IMR-90 (cell line): Measurements from ENCODE around the gene NDOR1. TPM values are rescaled to one million over a fixed set of nuclear protein-coding genes. Genes with fewer than 3 reads are reported as not detected.

Experiments used
- ATAC-seq: fragments of 200-7000 bp; cut with Tn5 transposase; 2 replicates; pipeline ENCODE4 v1.9.1; 2020; ENCODE audit warnings: low read depth, mild to moderate bottlenecking, moderate library complexity
- BruUV-seq: library from RNA; stranded (reverse); fragments of 400-500 nt; replicated peaks from 2 replicates; lab custom pipeline; 2021; lab: Mats Ljungman, UMichigan
- CTCF ChIA-PET: fragments of 300-600 bp; formaldehyde crosslinking; extraction: SDS; loops from one replicate; lab custom pipeline; 2021; ENCODE audit warnings: antibody characterized with exemption; lab: Yijun Ruan, JAX
- POLR2A ChIA-PET: fragments of 300-600 bp; sonication (Branson Sonifier 250); formaldehyde crosslinking; loops from one replicate; lab custom pipeline; 2022; ENCODE audit warnings: antibody characterized with exemption; ENCODE audit not compliant: unreplicated experiment; lab: Charles Lee
- DNase-seq: peaks from one replicate; pipeline ENCODE4 v3.0.0; 2013
- H2AFZ ChIP-seq: replicated peaks from 2 replicates; pipeline ENCODE3; 2013; ENCODE audit warnings: low read length, mild to moderate bottlenecking; ENCODE audit not compliant: poor library complexity
- H2AK5ac ChIP-seq: 2 replicates; pipeline ENCODE4 v1.6.1; 2013; ENCODE audit warnings: low read depth, low read length, inconsistent platforms
- H2AK9ac ChIP-seq: replicated peaks from 2 replicates; pipeline ENCODE3; 2013; ENCODE audit warnings: mild to moderate bottlenecking, low read depth, low read length, moderate library complexity; ENCODE audit not compliant: poor library complexity
- H2BK120ac ChIP-seq: 2 replicates; pipeline ENCODE4 v1.6.1; 2013; ENCODE audit warnings: low read depth, low read length, inconsistent platforms
- H2BK15ac ChIP-seq: 3 replicates; pipeline ENCODE4 v1.6.1; 2013; ENCODE audit warnings: low read depth, low read length, inconsistent platforms
- H2BK20ac ChIP-seq: 2 replicates; pipeline ENCODE4 v1.6.1; 2013; ENCODE audit warnings: low read depth, mild to moderate bottlenecking, inconsistent platforms, low read length, moderate library complexity
- H2BK5ac ChIP-seq: 2 replicates; pipeline ENCODE4 v1.6.1; 2013; ENCODE audit warnings: mild to moderate bottlenecking, low read depth, low read length, inconsistent platforms; ENCODE audit not compliant: poor library complexity, severe bottlenecking
- H3K14ac ChIP-seq: replicated peaks from 2 replicates; pipeline ENCODE4 v1.6.1; 2013; ENCODE audit warnings: low read depth, low read length, inconsistent platforms
- H3K18ac ChIP-seq: 2 replicates; pipeline ENCODE4 v1.6.1; 2013; ENCODE audit warnings: low read depth, low read length, control low read depth
- H3K23ac ChIP-seq: 2 replicates; pipeline ENCODE4 v1.6.1; 2013; ENCODE audit warnings: low read depth, low read length, inconsistent platforms
- H3K27ac ChIP-seq: 2 replicates; pipeline ENCODE4 v1.5.1; 2013; ENCODE audit warnings: mild to moderate bottlenecking, control low read depth, low read length; ENCODE audit not compliant: insufficient read depth
- H3K27me3 ChIP-seq: 2 replicates; pipeline ENCODE4 v1.6.1; 2013; ENCODE audit warnings: low read length; ENCODE audit not compliant: control insufficient read depth, insufficient read depth
- H3K36me3 ChIP-seq: 2 replicates; pipeline ENCODE4 v1.6.1; 2013; ENCODE audit warnings: low read length, mixed read lengths; ENCODE audit not compliant: control insufficient read depth, insufficient read depth
- H3K4ac ChIP-seq: 2 replicates; pipeline ENCODE4 v1.6.1; 2013; ENCODE audit warnings: low read depth, low read length, inconsistent platforms
- H3K4me1 ChIP-seq: 2 replicates; pipeline ENCODE4 v1.6.1; 2013; ENCODE audit warnings: low read length, mixed read lengths; ENCODE audit not compliant: control insufficient read depth, insufficient read depth
- H3K4me2 ChIP-seq: 2 replicates; pipeline ENCODE4 v1.6.1; 2013; ENCODE audit warnings: low read depth, mild to moderate bottlenecking, control low read depth, low read length, moderate library complexity
- H3K4me3 ChIP-seq: 2 replicates; pipeline ENCODE4 v1.5.1; 2013; ENCODE audit warnings: low read depth, mild to moderate bottlenecking, control low read depth, low read length, moderate library complexity; ENCODE audit not compliant: insufficient read depth
- H3K56ac ChIP-seq: 2 replicates; pipeline ENCODE4 v1.6.1; 2013; ENCODE audit warnings: low read length, inconsistent platforms; ENCODE audit not compliant: insufficient read depth; ENCODE audit errors: extremely low read depth
- H3K79me1 ChIP-seq, 2 experiments: 2 replicates each; pipeline ENCODE4 v1.6.1; 2013; ENCODE audit warnings: low read length in 2 of 2, inconsistent platforms in 1 of 2, low read depth in 1 of 2
- H3K9ac ChIP-seq: 2 replicates; pipeline ENCODE4 v1.6.1; 2013; ENCODE audit warnings: low read depth, low read length, control low read depth
- H3K9me1 ChIP-seq: 2 replicates; pipeline ENCODE4 v1.6.1; 2013; ENCODE audit warnings: low read length, inconsistent platforms; ENCODE audit not compliant: insufficient read depth
- H3K9me3 ChIP-seq: 2 replicates; pipeline ENCODE4 v1.6.1; 2013; ENCODE audit warnings: low read length; ENCODE audit not compliant: control insufficient read depth, insufficient read depth
- H4K20me1 ChIP-seq: 2 replicates; pipeline ENCODE4 v1.6.1; 2013; ENCODE audit warnings: low read length, inconsistent platforms; ENCODE audit not compliant: insufficient read depth
- H4K5ac ChIP-seq: 2 replicates; pipeline ENCODE4 v1.6.1; 2013; ENCODE audit warnings: mild to moderate bottlenecking, low read depth, low read length, control low read depth
- H4K8ac ChIP-seq, 2 experiments: 2 replicates each; pipeline ENCODE4 v1.6.1; 2013; ENCODE audit warnings: low read depth in 2 of 2, low read length in 2 of 2, control low read depth in 1 of 2, inconsistent platforms in 1 of 2
- H4K91ac ChIP-seq: 2 replicates; pipeline ENCODE4 v1.6.1; 2013; ENCODE audit warnings: low read depth, low read length, inconsistent platforms; ENCODE audit not compliant: insufficient read depth
- CHD1 ChIP-seq: IDR thresholded peaks from 2 replicates; pipeline ENCODE4 v1.6.1; 2012; ENCODE audit warnings: low read depth, low read length, improper control_type of control experiment
- WGBS, 2 experiments: methylation state at CpG; one replicate each; pipeline versions ENCODE4 v1.1.5 to v1.1.7; 2013; ENCODE audit warnings: missing lambda C conversion rate in 2 of 2; ENCODE audit not compliant: insufficient read length in 1 of 2; ENCODE audit errors: extremely low coverage in 2 of 2; 5-methylcytosine and 5-hydroxymethylcytosine counted together
- dilution Hi-C: fragments of 300-500 bp; cut with HindIII; formaldehyde crosslinking; loops from one replicate; pipeline ENCODE4 v1.14.3; 2018; ENCODE audit warnings: low sequenced_read_pairs; ENCODE audit not compliant: unreplicated experiment
- in situ Hi-C: fragments of 300-500 bp; cut with MboI; formaldehyde crosslinking; loops from 3 replicates; pipeline ENCODE4 v1.14.3; 2019; ENCODE audit warnings: low sequenced_read_pairs, inconsistent platforms, mixed read lengths
- intact Hi-C: fragments of 100-400 bp; cut with micrococcal nuclease; formaldehyde crosslinking; loops from 2 replicates; pipeline ENCODE4 v1.10.0; 2022
- polyA plus RNA-seq, 3 experiments: library from polyadenylated mRNA; depleted of rRNA; stranded (reverse); fragments of >200 nt; gene quantifications; 2 replicates each; pipeline ENCODE4 v1.2.3, GENCODE V29; 2012; ENCODE audit warnings: low replicate concordance in 1 of 3
- total RNA-seq: library from RNA; depleted of rRNA; stranded (reverse); fragments of >200 nt; gene quantifications from 2 replicates; pipeline ENCODE4 v1.2.3, GENCODE V29; 2012

The NDOR1 gene
- total and polyA plus RNA-seq, 2 of the 4 experiments (the other 2 are of a cell fraction), result 0.90 to 10.6 TPM

DNA sequence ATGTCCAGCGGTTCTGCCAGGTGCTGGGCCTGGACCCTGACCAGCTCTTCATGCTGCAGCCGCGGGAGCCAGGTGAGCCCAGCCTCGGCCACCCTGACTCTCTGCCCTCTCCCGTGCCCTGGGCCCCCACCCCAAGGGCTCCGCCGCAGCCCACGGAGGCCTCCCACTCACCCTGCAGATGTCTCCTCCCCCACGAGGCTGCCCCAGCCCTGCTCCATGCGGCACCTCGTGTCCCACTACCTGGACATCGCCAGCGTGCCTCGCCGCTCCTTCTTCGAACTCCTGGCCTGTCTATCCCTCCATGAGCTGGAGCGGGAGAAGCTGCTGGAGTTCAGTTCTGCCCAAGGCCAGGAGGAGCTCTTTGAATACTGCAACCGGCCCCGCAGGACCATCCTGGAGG lies 9.1 kb downstream of the NDOR1 start:
- Histone ChIP-seq H3K23ac (no peak overlapping the region), H3K9me1 (peaks cover 3% of the 10 kb centered on the region; the same call in 1 of the 2 replicates), H3K4ac (no peak overlapping the region), H3K4me1 (peaks cover 6% of the 10 kb centered on the region), H3K14ac (no peak overlapping the region), H3K18ac (no peak overlapping the region), H2AK9ac (no peak overlapping the region), H3K56ac (no peak overlapping the region), H2AK5ac (no peak overlapping the region), H4K91ac (no peak overlapping the region), H2BK120ac (no peak overlapping the region), H4K5ac (no peak overlapping the region), H2BK15ac (no peak overlapping the region), H3K4me2 (no peak overlapping the region), H3K9me3 (no peaks in the 10 kb centered on the region), H4K8ac (no peak overlapping the region), H3K27ac (no peak overlapping the region), H3K79me1 (peaks cover 0 to 6% of the 10 kb centered on the region in 2 experiments; a peak in 1 of 4 replicates), H4K20me1 (no peaks in the 10 kb centered on the region), H2AFZ (no peak overlapping the region), H3K9ac (no peak overlapping the region), H3K36me3 (peaks cover 19% of the 10 kb centered on the region), H2BK5ac (no peak overlapping the region), H3K4me3 (no peak overlapping the region), H3K27me3 (no peaks in the 10 kb centered on the region), H2BK20ac (no peak overlapping the region)
- ATAC-seq (no peak), DNase-seq (no peak)
- no TSS peak for BruUV-seq
- POLR2A ChIA-PET, result no interaction called here
- dilution Hi-C loops (no loop called here), in situ Hi-C loops (no loop called here), intact Hi-C loops (no loop called here)
- CTCF ChIA-PET, result no interaction called here
- TF ChIP-seq CHD1, result no peak
- 94% methylated on average over 12 of the region's 19 CpGs; no CpG with 5 or more reads in 1 of the 2 experiments for WGBS, 2 experiments
